Subcutaneous adipose tissue (tissue), 4 donors: ENCODE measurements around the gene ZNRF2. TPM values are rescaled to one million over a fixed set of nuclear protein-coding genes. Genes with fewer than 3 reads are reported as not detected.

Source experiments
- CTCF ChIP-seq: fragments of 450-650 bp; IDR thresholded peaks from one replicate; pipeline ENCODE4 v1.5.1; 2016; ENCODE audit warnings: low read depth, mild to moderate bottlenecking, control low read depth, antibody characterized with exemption, moderate library complexity
- total RNA-seq, 4 donors: library from RNA; depleted of rRNA; stranded (reverse); fragments of >200 nt; gene quantifications; one replicate each; pipeline ENCODE4 v1.1.0, GENCODE V29; 2016

Gene ZNRF2
- total RNA-seq, 4 donors from 2014 or later, result 19.2 to 23.8 (median 21.3) TPM

- no peak for TF ChIP-seq CTCF
These were observed 51.5 kb downstream of the ZNRF2 start for GRCh38 chr7:30335763-30336487.

GRCh38 chr7:30344513-30344912 is 60.1 kb downstream of the ZNRF2 start:
- no peak for TF ChIP-seq CTCF

GRCh38 chr7:30347226-30348082 is 63.1 kb downstream of the ZNRF2 start:
- no peak for TF ChIP-seq CTCF

GRCh38 chr7:30348083-30348560 is 63.7 kb downstream of the ZNRF2 start:
- no peak for TF ChIP-seq CTCF

GRCh38 chr7:30349170-30349569 is 64.8 kb downstream of the ZNRF2 start:
- no peak for TF ChIP-seq CTCF

- TF ChIP-seq CTCF, result no peak
These were observed 65.4 kb downstream of the ZNRF2 start for GRCh38 chr7:30349816-30350215.

- no peak for TF ChIP-seq CTCF
These were observed 66.9 kb downstream of the ZNRF2 start for GRCh38 chr7:30351286-30351685.
